Measurements from ENCODE around the gene MYT1. TPM values are rescaled to one million over a fixed set of nuclear protein-coding genes. Genes with fewer than 3 reads are reported as not detected.

The MYT1 gene
- total RNA-seq, 1 donor from 2014 or later = not detected

DNA sequence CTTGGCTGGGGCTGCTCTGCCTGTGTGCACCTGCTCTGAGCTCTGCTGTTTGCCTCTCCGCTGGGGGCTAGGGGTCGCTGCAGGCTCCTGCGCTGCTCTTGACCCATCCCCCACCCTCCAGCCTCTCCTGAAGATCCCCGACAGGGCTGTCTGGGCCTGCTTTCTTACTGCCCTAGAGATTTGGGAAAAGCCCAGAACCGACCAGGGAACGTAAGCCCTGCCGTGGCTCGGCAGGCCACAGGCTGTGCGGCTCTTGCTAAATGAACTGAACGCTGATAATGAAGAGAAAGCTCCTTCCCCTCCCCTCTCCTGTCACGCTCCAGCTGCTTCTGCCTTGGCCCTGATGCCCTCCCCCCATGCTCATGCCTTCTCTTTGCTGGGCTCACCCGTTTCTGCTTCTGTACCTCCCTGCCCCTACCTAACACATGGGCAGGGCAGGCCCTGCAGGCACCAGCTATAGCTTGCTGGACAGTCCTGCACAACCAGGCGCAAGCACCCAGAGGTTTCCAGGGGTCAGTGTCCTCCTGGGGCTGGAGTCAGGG, 59.3 kb downstream of the MYT1 start:
- Histone ChIP-seq H3K27ac (no peak overlapping the region), H3K27me3 (no peaks in the 10 kb centered on the region), H3K9me3 (no peaks in the 10 kb centered on the region), H3K4me3 (no peak overlapping the region), H3K36me3 (no peaks in the 10 kb centered on the region), H3K4me1 (peaks cover 16% of the 10 kb centered on the region)
- intact Hi-C loops (cut with DNase I) = no loop called here
- DNase-seq (ENCODE audit: extremely low spot score in 2 of 2) = no peak
- TF ChIP-seq, protein P1, sequence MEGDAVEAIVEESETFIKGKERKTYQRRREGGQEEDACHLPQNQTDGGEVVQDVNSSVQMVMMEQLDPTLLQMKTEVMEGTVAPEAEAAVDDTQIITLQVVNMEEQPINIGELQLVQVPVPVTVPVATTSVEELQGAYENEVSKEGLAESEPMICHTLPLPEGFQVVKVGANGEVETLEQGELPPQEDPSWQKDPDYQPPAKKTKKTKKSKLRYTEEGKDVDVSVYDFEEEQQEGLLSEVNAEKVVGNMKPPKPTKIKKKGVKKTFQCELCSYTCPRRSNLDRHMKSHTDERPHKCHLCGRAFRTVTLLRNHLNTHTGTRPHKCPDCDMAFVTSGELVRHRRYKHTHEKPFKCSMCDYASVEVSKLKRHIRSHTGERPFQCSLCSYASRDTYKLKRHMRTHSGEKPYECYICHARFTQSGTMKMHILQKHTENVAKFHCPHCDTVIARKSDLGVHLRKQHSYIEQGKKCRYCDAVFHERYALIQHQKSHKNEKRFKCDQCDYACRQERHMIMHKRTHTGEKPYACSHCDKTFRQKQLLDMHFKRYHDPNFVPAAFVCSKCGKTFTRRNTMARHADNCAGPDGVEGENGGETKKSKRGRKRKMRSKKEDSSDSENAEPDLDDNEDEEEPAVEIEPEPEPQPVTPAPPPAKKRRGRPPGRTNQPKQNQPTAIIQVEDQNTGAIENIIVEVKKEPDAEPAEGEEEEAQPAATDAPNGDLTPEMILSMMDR (IDR thresholded peaks at IDR 0.05) = no peak
- TF ChIP-seq POLR2AphosphoS5 (IDR thresholded peaks at IDR 0.05; ENCODE audit: insufficient read depth in 1 of 2, low read depth in 1 of 2) = no peak
- TF ChIP-seq POLR2A (IDR thresholded peaks at IDR 0.05) = no peak

DNA sequence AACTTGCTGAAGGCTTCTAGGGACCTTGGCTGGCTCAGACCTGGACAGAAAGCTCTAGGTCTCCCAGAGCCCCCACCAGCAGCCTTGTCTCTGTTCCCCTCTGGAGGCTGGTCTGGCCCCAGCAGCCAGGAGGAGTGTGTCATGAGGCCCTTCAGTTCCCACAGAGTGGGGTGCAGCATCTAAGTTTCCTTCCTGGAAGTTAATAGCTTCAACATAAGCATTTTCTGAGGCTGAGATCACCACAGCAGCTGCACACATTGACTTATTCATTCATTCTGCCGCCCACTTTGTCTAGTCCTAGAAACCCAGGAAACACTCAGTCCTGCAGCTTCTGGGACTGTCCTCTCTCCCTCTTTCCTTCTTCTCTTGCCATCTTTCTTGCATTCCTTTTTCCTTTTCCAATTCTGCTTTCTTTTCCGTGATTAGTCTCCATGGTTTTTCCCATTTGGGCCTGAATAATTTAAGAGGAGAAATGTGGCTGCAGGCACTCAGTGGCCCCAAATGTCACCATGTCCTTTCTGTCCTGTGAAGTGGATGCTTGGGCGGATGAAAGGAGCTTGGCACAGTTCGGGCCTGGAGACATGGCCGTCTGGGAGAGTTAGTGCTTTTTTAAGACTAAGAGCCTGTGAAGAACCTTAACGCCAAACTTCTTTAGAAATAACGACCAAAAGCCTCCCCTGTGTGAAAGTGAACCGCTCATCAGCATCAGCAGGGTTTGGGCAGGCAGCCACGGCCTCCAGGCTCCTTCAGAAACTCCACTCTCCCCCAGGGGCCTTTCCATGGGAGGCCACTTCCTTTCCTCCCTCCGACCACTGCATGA, 60.3 kb downstream of the MYT1 start:
- no peaks in the 10 kb centered on the region for H3K36me3 ChIP-seq
- no peak overlapping the region for H3K27ac ChIP-seq
- no peak for DNase-seq (ENCODE audit: extremely low spot score in 2 of 2)
- no peak overlapping the region for H3K4me3 ChIP-seq
- no peaks in the 10 kb centered on the region for H3K9me3 ChIP-seq
- TF ChIP-seq, protein P1 (IDR thresholded peaks at IDR 0.05) = no peak
- TF ChIP-seq POLR2A (IDR thresholded peaks at IDR 0.05) = no peak
- TF ChIP-seq POLR2AphosphoS5 (IDR thresholded peaks at IDR 0.05; ENCODE audit: insufficient read depth in 1 of 2, low read depth in 1 of 2) = no peak
- H3K27me3 ChIP-seq = no peaks in the 10 kb centered on the region
- intact Hi-C loops (cut with DNase I) = no loop called here
- H3K4me1 ChIP-seq = peaks cover 16% of the 10 kb centered on the region

DNA sequence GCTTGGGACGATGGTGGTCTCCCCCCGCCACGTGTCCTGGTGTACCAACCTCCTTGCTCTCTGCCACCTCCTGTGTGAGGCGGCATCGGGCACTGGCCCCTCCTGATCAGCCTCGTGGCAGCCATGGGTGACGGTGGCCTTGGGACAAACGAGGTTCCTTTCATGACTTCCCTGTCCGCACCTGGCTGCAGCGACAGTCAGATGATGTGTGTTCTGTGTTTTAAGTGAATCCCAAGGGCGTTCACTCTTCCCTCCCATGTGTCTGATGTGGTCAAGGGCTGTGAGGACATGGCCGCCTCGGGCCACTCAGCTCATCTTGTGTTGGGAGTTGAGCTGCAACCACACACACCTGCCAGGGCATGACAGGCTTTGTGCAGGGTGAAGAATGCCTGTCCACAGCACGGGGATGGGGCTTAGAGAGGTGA, 60.9 kb downstream of the MYT1 start:
- intact Hi-C loops (cut with DNase I) = no loop called here
- H3K9me3 ChIP-seq = no peaks in the 10 kb centered on the region
- TF ChIP-seq POLR2A (IDR thresholded peaks at IDR 0.05) = no peak
- no peak for TF ChIP-seq POLR2AphosphoS5 (IDR thresholded peaks at IDR 0.05; ENCODE audit: insufficient read depth in 1 of 2, low read depth in 1 of 2)
- peaks cover 16% of the 10 kb centered on the region for H3K4me1 ChIP-seq
- H3K36me3 ChIP-seq = no peaks in the 10 kb centered on the region
- no peak overlapping the region for H3K27ac ChIP-seq
- DNase-seq (ENCODE audit: extremely low spot score in 2 of 2) = no peak
- H3K27me3 ChIP-seq = no peaks in the 10 kb centered on the region
- H3K4me3 ChIP-seq = no peak overlapping the region

DNA sequence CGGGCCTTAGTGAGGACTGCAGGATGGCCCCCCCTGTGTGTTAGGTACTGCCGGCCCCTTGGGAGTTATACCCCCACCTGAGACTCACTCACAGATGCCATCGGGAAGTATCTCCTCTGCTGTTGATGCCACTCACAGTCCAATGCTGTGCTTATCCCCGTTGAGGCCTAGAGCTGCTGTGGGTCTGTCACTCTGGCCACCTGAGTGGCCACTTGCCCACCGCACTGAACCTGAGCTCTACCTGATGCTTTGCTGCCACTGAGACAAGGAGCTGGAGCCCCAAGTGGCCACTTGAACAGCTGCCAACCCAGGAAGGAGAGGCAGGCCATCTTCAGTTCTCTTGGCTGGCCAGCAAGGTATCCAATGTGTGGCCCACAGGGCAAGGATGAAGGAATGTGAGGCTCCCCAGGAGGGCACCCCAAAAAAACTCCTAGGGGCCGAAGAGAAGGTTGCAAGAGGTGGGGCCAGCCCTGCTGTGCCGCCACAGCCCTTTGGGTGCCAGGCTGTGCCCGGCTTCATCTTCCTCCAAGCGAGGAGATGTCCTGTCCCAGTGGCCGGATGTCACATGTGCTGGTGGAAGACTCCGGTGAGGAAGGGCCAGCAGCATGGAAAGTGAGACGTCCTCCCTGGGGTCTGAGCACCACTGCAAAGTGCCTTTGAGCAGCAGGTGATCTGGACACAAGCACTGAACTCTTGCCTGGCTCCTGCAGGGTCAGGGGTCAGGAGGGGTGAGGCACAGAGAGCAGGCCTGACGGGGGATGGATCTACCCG, 61.8 kb downstream of the MYT1 start:
- no peak for DNase-seq (ENCODE audit: extremely low spot score in 2 of 2)
- intact Hi-C loops (cut with DNase I) = no loop called here

More for the DNA sequence above, 61.8 kb downstream of the MYT1 start:
- H3K27ac ChIP-seq = no peak overlapping the region
- TF ChIP-seq, protein P1 (IDR thresholded peaks at IDR 0.05) = no peak
- TF ChIP-seq POLR2AphosphoS5 (IDR thresholded peaks at IDR 0.05; ENCODE audit: insufficient read depth in 1 of 2, low read depth in 1 of 2) (no peak), POLR2A (IDR thresholded peaks at IDR 0.05) (no peak)
- no peaks in the 10 kb centered on the region for H3K27me3 ChIP-seq
- no peaks in the 10 kb centered on the region for H3K9me3 ChIP-seq
- no peaks in the 10 kb centered on the region for H3K36me3 ChIP-seq
- H3K4me3 ChIP-seq = no peak overlapping the region
- H3K4me1 ChIP-seq = peaks cover 16% of the 10 kb centered on the region
